ENCODE measurements around the gene CAPZB.

The CAPZB gene

GRCh38 chr1:19449454-19450228 lies 35.7 kb downstream of the CAPZB start:
- H3K4me3 ChIP-seq (ENCODE audit: low read depth, low read length) = no peak overlapping the region

GRCh38 chr1:19448491-19449439 lies 36.6 kb downstream of the CAPZB start:
- no peak overlapping the region for H3K4me3 ChIP-seq (ENCODE audit: low read depth, low read length)

- no peak overlapping the region for H3K4me3 ChIP-seq (ENCODE audit: low read depth, low read length)
Measured at GRCh38 chr1:19447550-19447949, 37.8 kb downstream of the CAPZB start.

- no peak overlapping the region for H3K4me3 ChIP-seq (ENCODE audit: low read depth, low read length)
Measured at GRCh38 chr1:19445417-19446342, 39.7 kb downstream of the CAPZB start.

- H3K4me3 ChIP-seq (ENCODE audit: low read depth, low read length) = no peak overlapping the region
Measured at GRCh38 chr1:19444296-19445021, 40.9 kb downstream of the CAPZB start.

- no peak overlapping the region for H3K4me3 ChIP-seq (ENCODE audit: low read depth, low read length)
Measured at GRCh38 chr1:19443326-19443725, 42.0 kb downstream of the CAPZB start.

- H3K4me3 ChIP-seq (ENCODE audit: low read depth, low read length) = no peak overlapping the region
Measured at GRCh38 chr1:19442154-19443096, 42.9 kb downstream of the CAPZB start.

GRCh38 chr1:19441048-19441780 lies 44.1 kb downstream of the CAPZB start:
- no peak overlapping the region for H3K4me3 ChIP-seq (ENCODE audit: low read depth, low read length)

GRCh38 chr1:19439464-19440171 lies 45.7 kb downstream of the CAPZB start:
- H3K4me3 ChIP-seq (ENCODE audit: low read depth, low read length) = no peak overlapping the region

GRCh38 chr1:19438516-19439195 lies 46.7 kb downstream of the CAPZB start:
- no peak overlapping the region for H3K4me3 ChIP-seq (ENCODE audit: low read depth, low read length)

- no peak overlapping the region for H3K4me3 ChIP-seq (ENCODE audit: low read depth, low read length)
Measured at GRCh38 chr1:19437891-19438294, 47.4 kb downstream of the CAPZB start.

- H3K4me3 ChIP-seq (ENCODE audit: low read depth, low read length) = no peak overlapping the region
Measured at GRCh38 chr1:19436716-19437476, 48.4 kb downstream of the CAPZB start.

GRCh38 chr1:19435851-19436455 lies 49.4 kb downstream of the CAPZB start:
- no peak overlapping the region for H3K4me3 ChIP-seq (ENCODE audit: low read depth, low read length)

- no peak overlapping the region for H3K4me3 ChIP-seq (ENCODE audit: low read depth, low read length)
Measured at GRCh38 chr1:19435181-19435580, 50.2 kb downstream of the CAPZB start.

GRCh38 chr1:19433719-19433998 lies 51.7 kb downstream of the CAPZB start:
- H3K4me3 ChIP-seq (ENCODE audit: low read depth, low read length) = no peak overlapping the region
